WI38 (cell line): Measurements from ENCODE around the gene DNM1.

ENCODE experiments used
- H3K4me3 ChIP-seq: 2 replicates; pipeline ENCODE4 v1.5.1; 2011; ENCODE audit warnings: low read depth, mild to moderate bottlenecking, control low read depth, low read length
- CTCF ChIP-seq: IDR thresholded peaks from 2 replicates; pipeline ENCODE4 v1.5.1; 2012; ENCODE audit warnings: low read depth, mild to moderate bottlenecking, control low read depth, low read length

DNM1 gene

GRCh38 chr9:128193469-128194096, 9.6 kb upstream of the DNM1 start:
- H3K4me3 ChIP-seq: no peak overlapping the region
- no peak for TF ChIP-seq CTCF

GRCh38 chr9:128201441-128202369, 1.5 kb upstream of the DNM1 start:
- no peak for TF ChIP-seq CTCF

DNA sequence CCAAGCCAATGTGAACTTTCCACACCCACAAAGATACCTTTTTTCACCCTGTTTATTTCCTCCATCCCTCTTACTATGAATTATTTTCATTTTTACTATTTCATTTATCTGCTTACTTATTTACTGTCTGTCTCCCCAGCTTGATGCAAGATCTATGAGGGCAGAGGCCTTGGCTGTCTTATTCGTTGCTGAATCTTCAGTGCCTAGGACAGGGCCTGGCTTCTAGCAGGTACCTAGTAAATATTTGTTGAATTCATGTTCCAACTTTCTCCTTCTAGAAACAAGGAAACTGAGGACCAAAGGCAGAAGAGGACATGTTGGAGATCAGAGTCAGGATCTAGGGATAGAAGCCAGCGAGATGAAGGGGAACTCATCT, 543 bp upstream of the DNM1 start:
- no peak overlapping the region for H3K4me3 ChIP-seq
- TF ChIP-seq CTCF: no peak

More at GRCh38 chr9:128201441-128202369, 1.5 kb upstream of the DNM1 start:
- no peak overlapping the region for H3K4me3 ChIP-seq

DNA sequence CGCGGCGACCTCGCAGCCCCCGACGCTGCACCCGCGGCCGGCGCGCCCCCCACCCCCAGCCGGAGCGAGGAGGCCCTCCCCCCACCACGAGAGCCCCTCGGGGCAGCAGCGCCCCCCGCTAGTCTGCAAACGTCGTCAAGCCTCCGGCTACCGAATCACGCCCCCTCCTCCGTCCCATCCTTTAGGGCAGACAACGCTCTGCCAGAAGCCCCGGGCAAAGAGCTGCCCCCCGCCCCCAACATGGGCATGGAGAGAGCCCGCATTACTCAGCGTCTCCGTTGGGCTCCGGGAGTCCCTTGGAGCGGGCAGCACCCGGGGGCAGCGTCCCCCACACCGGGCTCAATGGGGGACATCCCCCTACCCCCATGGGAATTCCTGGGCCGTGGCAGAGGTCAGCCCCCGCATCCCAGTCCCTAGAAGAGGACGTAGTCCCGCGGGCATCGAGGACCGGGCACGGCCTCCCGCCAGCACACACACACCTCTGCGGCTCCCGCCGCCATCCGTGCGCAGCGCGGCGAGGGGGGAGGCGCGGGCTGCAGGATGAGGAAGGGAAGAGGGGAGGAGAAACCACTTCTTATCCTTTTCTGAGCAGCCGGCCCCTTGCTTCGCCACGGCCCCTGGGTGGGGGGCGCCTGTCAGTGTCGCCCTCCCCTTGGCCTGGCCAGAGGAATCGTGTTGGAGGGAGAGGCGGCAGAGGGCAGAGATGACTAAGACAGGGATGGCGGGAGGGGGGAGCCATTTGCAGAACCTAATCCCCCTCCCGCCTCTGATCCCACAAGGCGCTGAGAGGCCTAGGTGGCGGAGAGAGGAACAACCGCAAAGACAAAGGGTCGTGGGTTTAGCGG, 750 bp downstream of the DNM1 start:
- TF ChIP-seq CTCF: no peak
- H3K4me3 ChIP-seq: peak overlapping the region; percentile 68

DNA sequence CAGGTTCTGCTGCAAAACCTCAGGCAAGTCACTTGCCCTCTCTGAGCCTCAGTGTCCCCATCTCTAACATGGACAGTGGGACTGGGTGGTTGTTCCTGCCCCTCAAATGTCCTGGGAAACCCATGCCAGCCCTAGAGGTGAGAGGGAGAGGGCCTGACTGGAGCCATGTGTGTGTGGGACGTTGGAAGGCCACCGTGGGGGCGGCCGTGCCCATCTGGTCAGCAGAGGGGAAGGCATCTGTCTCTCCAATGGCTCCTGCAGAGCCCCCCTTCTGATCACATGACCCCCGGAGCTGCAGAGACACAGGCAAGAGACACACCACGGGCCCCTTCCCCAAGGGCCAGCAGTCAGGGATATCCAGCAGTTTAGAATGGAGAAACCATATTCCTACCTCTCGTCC, 1.7 kb downstream of the DNM1 start:
- TF ChIP-seq CTCF: no peak
- no peak overlapping the region for H3K4me3 ChIP-seq

DNA sequence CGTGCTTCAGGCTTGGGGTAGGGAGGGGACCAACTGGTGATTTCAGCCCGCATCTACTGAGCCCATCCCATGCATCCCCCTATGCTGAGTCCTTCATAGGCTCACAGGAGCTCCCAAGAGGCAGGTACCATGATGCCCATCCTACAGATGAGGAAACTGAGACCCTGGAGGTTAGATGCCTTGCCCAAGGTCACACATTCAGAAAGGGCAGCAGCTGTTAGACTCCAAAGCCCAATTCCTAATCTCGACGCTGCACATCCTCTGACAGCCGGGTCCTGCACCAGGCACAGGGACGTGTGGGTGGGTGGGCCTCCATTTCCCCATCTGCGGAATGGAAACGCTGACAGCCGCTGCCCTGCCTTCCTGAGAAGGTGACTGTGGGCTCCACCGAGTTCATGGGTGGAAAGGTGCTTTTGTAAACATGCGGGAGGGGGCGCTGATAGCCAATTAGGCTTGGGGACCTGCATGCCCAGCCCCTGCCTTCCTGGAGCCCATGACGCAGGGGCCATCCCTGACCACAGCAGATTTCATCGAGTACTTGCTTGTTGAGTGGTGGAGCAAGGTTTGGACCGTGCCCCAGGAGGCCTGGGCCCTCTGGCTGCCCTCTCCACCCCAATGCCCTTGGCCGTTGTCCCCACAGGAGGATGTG, 2.2 kb downstream of the DNM1 start:
- H3K4me3 ChIP-seq: no peak overlapping the region
- no peak for TF ChIP-seq CTCF
